Gastroesophageal sphincter (tissue), 3 donors: Measurements from ENCODE around the gene WFIKKN2.

ENCODE experiments used
- CTCF ChIP-seq, 4 experiments: fragments of 200-600 bp in 2 of 4; fragments of 450-650 bp in 2 of 4; sonication (generic) in 1 of 4; IDR thresholded peaks; one replicate each; pipeline ENCODE4 v1.5.1; 2017 to 2019; ENCODE audit warnings: antibody characterized with exemption in 4 of 4, mild to moderate bottlenecking in 2 of 4, moderate library complexity in 2 of 4
- EP300 ChIP-seq: sonication (generic); formaldehyde crosslinking; IDR thresholded peaks from one replicate; pipeline ENCODE4 v1.6.1; 2017; ENCODE audit warnings: antibody characterized with exemption, mild to moderate bottlenecking
- POLR2A ChIP-seq, 2 donors: fragments of 450-650 bp; IDR thresholded peaks; one replicate each; pipeline ENCODE4 v1.6.1; 2017; ENCODE audit warnings: antibody characterized with exemption in 2 of 2, mild to moderate bottlenecking in 2 of 2, moderate library complexity in 1 of 2
- POLR2AphosphoS5 ChIP-seq: sonication (generic); formaldehyde crosslinking; IDR thresholded peaks from one replicate; pipeline ENCODE4 v1.6.1; 2017; ENCODE audit warnings: antibody characterized with exemption

GRCh38 chr17:50884439-50885311 lies 49.3 kb downstream of the WFIKKN2 start:
- TF ChIP-seq POLR2AphosphoS5 (no peak), POLR2A (IDR thresholded peaks at IDR 0.05) (no peak), CTCF (IDR thresholded peaks at IDR 0.05) (no peak), EP300 (no peak)
